Daoy (cell line): Measurements from ENCODE around the gene GSTK1. TPM values are rescaled to one million over a fixed set of nuclear protein-coding genes. Genes with fewer than 3 reads are reported as not detected.
A peak's percentile ranks its signal among the peaks of the same experiment; 100 is the strongest.
"Not testable (repeated sequence)": the region's sequence is repeated elsewhere in the genome, so short reads cannot be mapped to it uniquely, and the experiment has no call there.

Experiments used
- DNase-seq: peaks from one replicate; pipeline ENCODE4 v3.0.0-alpha.2; 2015; ENCODE audit warnings: low read depth
- total RNA-seq: library from RNA; depleted of rRNA; stranded (reverse); fragments of >200 nt; shearing (Covaris generic); gene quantifications from 2 replicates; pipeline ENCODE4 v1.2.3, GENCODE V29; 2014; rRNA removed

The GSTK1 gene
- 90.7 and 95.8 TPM in 2 replicates for total RNA-seq

GRCh38 chr7:143263266-143264195 lies at the start of gene GSTK1:
Gene GSTK1, plus strand, starts transcription at chr7:143263441. Its CDS starts 73 bp downstream, at chr7:143263514.
- peak; percentile 88 for DNase-seq

DNA sequence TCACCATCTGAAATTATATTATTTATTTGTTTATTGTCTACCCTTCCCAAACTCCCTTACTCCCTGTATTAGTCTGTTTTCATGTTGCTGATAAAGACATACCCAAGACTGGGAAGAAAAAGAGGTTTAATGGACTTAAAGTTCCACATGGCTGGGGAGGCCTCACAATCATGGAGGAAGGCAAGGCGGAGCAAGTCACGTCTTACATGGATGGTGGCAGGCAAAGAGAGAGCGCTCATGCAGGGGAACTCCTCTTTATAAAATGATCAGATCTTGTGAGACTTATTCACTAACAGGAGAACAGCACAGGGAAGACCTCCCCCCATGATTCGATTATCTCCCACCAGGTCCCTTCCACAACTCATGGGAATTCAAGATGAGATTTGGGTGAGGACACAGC lies 49.8 kb upstream of the GSTK1 start:
- not testable (repeated sequence) for DNase-seq

DNA sequence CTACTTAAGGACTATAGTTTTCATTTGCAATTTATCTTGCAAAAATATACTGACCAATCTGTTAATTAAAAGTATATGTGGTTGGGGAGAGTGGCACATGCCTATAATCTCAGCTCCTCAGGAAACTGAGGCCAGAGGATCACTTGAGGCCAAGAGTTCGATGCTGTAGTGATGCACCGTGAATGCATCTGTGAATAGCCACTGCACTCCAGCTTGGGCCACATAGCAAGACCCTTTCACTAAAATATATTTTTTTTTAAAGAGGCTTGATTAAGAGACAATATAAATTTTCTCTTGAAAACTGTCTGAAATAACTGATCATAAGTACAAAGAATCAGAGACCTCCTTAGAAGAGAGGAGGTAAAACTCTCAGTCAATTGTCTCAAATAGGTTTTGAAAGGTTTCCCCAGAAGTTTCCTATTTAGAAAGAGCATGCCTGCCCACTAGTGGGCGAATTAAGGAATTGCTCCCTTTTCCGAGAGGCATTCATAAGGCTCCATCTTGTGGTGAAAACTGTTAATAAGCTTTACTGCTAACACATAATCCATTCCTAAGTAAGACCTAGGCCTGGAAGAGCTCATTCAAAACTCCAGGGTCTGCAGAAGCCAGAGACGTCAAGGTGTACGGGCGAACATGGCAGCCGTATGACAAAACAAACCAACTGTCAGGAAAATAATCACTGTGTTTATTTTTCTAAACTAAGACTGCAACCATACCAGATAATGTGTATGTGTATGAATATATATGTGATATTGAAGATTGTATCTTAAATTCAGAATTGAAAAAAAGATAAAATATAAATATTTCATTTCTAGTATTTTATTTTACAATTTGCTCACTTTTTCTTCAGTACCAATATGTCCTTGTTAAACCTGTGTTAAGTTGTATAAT lies 48.2 kb upstream of the GSTK1 start:
- peak; percentile 81 for DNase-seq

DNA sequence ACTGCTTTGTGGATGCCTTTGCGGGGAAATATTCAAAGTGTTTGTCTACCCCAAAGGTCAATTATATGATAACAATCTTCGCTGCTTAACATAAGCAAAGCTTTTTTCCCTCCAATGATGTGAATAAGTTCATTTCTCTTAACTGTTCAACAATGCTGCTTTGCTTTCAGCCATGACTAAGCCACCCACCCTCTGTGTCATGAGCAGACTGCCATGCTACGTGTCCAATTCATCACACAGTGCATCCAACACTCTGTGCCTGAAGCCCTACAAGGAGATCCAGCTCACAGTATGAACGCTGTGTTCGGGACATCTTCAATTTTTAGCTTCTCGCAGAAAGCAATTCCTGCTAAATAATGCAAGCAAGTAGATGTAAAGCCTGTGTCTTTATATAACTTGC lies 47.1 kb upstream of the GSTK1 start:
- DNase-seq, result peak; percentile 66

DNA sequence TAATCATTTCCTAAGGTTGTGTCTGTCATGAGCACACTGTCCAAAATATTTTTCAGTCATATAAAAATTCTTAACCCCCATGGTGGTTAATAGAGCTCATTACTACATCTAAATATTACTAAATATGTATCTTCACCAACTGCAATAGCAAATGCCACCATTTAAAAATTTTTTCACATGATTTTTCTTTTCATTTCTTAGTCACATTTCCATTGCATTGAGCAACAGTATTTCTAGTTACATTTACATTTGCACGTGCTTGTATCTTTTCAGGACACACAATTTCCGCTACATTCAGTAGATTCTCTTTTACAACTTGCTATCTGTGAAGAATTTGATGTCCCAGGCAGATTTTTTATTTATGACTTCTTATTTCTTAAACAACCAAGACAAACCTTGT lies 46.6 kb upstream of the GSTK1 start:
- no peak for DNase-seq

DNA sequence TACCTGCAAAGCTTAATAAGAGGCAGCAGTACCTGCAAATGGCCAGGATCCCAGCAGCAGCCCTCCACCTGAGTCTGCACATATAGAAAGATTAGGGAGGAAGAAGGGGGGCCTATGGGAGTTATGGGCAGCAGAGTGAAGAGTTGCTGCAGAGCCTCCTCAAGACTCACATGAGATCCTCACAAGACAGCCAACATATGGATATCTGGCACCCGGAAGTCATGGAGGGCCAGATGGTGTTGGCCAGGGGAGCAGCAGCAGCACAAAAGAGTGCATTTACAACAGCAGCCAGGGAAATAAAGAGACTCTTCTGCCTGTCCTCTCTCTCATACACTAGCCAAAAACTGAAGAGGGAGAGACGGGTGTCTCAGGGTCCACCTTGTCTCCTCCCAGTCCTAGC lies 45.4 kb upstream of the GSTK1 start:
- no peak for DNase-seq

- DNase-seq, result no peak
Observed at GRCh38 chr7:143221286-143221685, 42.0 kb upstream of the GSTK1 start.

DNA sequence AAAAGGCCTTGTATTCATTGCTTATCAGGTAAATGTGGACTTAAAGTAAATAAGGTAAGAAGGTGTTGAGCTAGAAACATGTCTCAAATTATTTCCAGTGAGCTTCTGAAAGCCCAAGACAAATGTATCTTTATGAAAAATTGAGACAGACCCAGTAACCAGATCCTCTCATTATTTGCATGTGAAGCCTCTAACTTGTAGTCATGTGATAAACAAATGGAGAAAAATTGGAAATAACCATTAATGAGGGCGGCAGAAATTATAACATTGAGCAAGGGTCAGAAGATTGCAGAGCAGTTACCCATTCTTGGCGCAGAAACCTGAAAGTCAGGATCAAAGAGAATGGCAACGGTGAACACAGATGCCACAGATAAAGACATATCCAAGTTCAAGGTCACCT lies 41.5 kb upstream of the GSTK1 start, which contains the start of gene TAS2R40:
Gene TAS2R40 (plus strand): TSS at position 301 of the 400 bp plus-strand sequence. CDS start 42 bp downstream, at position 343.
- DNase-seq, result no peak

DNA sequence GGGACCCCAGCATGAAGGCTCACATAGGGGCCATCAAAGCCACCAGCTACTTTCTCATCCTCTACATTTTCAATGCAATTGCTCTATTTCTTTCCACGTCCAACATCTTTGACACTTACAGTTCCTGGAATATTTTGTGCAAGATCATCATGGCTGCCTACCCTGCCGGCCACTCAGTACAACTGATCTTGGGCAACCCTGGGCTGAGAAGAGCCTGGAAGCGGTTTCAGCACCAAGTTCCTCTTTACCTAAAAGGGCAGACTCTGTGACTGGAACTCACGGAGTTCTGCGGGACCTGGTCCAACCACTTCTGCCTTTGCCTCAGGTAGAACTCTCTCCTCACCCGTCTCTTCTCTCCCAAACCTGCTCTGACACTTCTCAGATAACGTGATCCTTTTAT lies 40.5 kb upstream of the GSTK1 start:
- no peak for DNase-seq

DNA sequence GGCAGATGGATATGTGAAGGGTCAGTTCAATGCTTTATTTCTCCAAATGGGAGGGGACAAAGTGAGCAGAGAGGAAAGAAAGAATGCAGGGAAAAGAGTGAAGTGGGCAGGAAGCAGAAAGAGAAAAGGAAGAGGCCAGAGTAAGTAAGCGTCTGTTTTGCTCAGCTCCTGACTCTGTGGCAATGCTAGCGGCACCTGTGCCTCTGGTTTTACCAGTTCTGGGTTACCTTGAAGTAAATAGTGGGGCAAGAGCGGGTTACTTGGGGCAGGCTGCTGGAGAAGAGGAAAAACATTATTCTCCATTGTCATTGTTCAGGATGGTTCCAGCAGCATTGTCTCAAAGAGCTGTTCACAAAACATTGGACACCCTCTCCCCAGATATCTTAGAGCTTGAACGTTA lies 39.5 kb upstream of the GSTK1 start:
- DNase-seq, result no peak

GRCh38 chr7:143225047-143225446 lies 38.2 kb upstream of the GSTK1 start:
- DNase-seq, result no peak

DNA sequence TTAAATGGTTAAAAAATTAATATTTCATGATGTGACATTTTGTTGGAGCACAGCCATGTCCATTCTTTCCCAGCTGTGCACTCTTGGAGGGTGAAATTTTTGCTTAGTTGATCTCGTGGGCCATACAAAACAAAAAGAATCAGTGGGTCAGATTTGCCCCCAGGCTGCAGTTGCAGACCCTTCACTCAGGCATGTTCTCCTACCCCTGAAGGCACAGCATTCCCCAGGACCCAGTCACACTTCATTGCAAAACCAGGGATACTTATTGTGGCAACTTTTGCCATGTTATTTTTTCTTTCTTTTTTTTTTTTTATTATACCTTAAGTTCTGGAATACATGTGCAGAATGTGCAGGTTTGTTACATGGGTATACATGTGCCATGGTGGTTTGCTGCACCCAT lies 35.4 kb upstream of the GSTK1 start:
- no peak for DNase-seq

DNA sequence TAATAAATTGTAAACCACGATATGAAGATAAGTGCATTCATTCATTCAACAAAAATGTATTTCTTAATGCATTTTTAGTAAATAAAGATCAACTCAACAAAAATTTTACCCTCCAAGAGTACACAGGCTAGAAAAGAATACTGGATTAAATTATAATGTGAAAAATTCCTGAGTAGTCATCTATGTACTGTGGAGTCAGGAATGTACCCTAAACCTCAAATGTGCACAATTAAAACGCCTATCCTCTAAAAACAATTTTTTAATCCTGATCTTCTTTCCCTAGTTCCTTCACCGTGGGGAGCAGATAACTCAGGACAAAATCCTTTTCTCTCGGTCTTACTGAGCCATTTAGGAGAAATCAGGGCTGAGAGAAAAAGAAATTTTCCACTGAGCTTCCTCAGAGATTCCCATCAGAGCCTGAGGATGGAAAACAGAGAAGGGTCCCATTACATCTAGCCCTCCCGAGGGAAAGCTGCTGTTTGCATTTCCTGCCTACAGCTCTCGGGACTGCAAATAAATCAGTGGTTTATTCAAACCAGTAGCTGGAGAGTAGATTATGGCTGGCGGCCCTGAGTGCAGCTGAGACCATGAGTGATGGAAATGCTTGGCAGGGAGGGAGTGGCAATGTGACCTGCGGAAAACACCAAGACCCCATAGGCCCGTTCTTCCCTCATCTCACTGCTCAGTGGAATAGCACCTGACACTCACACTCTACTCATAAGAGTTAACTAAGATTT lies 34.0 kb upstream of the GSTK1 start:
- DNase-seq, result no peak

DNA sequence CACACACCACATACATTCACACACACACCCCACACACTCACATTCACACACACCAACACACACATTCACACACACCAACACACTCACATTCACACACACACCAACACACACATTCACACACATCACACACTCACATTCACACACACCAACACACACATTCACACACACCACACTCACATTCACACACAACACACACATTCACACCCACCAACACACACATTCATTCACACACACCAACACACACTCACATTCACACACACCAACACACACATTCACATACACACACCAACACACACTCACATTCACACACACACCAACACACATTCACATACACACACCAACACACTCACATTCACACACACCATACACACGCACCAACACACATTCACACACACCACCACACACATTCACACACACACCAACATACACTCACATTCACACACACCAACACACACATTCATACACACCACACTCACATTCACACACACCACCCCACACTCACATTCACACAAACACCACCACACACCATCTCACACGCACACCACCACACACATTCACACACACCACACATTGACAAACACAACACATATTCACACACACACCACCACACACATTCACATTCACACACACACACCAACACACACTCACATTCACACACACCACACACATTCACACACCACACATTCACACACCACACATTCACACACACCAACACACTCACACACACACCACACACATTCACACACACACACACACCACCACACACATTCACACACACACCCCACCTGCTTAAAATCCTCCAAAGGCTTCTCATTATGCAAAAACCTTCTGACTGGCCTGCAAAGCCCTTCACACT lies 32.4 kb upstream of the GSTK1 start:
- DNase-seq, result no peak

GRCh38 chr7:143233816-143234532 lies 29.3 kb upstream of the GSTK1 start:
- no peak for DNase-seq

GRCh38 chr7:143234533-143234875 lies 28.7 kb upstream of the GSTK1 start:
- DNase-seq, result no peak

- no peak for DNase-seq
Observed at GRCh38 chr7:143235561-143235960, 27.7 kb upstream of the GSTK1 start.

DNA sequence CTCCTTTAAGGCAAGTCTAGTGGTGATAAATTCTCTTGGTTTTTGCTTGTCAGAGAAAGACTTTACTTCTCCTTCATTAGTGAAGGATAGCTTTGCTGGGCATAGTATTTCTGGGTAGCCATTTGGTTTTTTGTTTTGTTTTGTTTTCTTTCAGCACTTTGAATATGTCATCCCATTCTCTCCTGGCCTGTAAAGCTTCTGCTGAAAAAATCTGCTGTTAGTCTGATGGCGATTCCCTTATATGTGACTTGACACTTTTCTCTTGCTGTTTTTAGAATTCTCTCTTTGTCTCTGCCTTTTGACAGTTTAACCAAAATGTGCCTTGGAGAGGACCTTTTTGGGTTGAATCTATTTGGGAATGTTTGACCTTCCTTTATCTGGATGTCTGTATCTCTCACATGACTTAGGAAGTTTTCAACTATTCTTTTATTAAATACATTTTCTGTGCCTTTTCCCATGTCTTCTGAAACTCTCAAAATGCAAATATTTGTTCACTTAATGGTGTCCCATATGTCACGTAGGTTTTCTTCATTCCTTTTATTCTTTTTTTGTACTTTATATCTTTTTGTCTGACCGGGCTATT lies 26.7 kb upstream of the GSTK1 start:
- no peak for DNase-seq

- no peak for DNase-seq
Observed at GRCh38 chr7:143237366-143237765, 25.9 kb upstream of the GSTK1 start.
